Vagina (tissue), 2 donors: Measurements from ENCODE around the gene SLC19A1.

Experiments used
- POLR2A ChIP-seq, 2 donors: fragments of 450-650 bp; IDR thresholded peaks; one replicate each; pipeline ENCODE4 v1.6.1; 2017; ENCODE audit warnings: antibody characterized with exemption in 2 of 2, mild to moderate bottlenecking in 2 of 2, moderate library complexity in 2 of 2
- TF ChIP-seq, protein P1 (sequence below), 3 experiments: fragments of 450-650 bp in 2 of 3; fragments of 200-600 bp in 1 of 3; sonication (generic) in 1 of 3; IDR thresholded peaks; one replicate each; pipeline ENCODE4 v1.5.1; 2017 to 2019; ENCODE audit warnings: antibody characterized with exemption in 3 of 3, mild to moderate bottlenecking in 2 of 3, moderate library complexity in 2 of 3

DNA sequence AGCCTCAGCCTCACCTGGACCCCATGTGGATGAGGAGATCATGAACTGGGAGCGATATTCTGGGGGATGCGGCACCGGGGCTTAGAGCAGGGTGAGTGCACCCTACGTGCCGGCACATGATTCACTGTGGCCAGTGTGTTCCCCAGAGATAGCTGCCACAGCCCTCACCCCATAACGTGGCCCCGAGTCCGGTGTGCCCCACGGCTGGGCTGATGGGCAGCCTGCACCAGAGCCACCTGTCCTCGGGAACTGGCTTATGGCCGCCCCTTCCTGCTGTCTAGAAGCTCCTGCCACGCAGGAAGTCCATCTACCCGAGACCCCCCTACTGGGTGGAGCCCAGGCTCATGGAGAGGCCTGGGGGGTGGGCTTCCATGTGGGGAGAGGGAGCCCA lies 39.1 kb upstream of the SLC19A1 start:
- TF ChIP-seq, protein P1, sequence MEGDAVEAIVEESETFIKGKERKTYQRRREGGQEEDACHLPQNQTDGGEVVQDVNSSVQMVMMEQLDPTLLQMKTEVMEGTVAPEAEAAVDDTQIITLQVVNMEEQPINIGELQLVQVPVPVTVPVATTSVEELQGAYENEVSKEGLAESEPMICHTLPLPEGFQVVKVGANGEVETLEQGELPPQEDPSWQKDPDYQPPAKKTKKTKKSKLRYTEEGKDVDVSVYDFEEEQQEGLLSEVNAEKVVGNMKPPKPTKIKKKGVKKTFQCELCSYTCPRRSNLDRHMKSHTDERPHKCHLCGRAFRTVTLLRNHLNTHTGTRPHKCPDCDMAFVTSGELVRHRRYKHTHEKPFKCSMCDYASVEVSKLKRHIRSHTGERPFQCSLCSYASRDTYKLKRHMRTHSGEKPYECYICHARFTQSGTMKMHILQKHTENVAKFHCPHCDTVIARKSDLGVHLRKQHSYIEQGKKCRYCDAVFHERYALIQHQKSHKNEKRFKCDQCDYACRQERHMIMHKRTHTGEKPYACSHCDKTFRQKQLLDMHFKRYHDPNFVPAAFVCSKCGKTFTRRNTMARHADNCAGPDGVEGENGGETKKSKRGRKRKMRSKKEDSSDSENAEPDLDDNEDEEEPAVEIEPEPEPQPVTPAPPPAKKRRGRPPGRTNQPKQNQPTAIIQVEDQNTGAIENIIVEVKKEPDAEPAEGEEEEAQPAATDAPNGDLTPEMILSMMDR (IDR thresholded peaks at IDR 0.05), result no peak
- TF ChIP-seq POLR2A (IDR thresholded peaks at IDR 0.05), result no peak
